GM12878 (cell line): ENCODE measurements around the gene PACS1. TPM values are rescaled to one million over a fixed set of nuclear protein-coding genes. Genes with fewer than 3 reads are reported as not detected.

ENCODE experiments used
- ATAC-seq: fragments of 200-7000 bp; cut with Tn5 transposase; 3 replicates; pipeline ENCODE4 v1.9.1; 2020; ENCODE audit warnings: mild to moderate bottlenecking, moderate library complexity
- BruUV-seq: library from RNA; stranded (reverse); fragments of 400-500 nt; replicated peaks from 2 replicates; lab custom pipeline; 2021; lab: Mats Ljungman, UMichigan
- CTCF ChIA-PET: fragments of 300-600 bp; sonication (Branson Sonifier 250); formaldehyde crosslinking; extraction: SDS; loops from one replicate; lab custom pipeline; 2021; ENCODE audit warnings: inconsistent platforms; lab: Yijun Ruan, JAX
- POLR2A ChIA-PET: fragments of 350-600 bp; formaldehyde crosslinking; extraction: SDS; loops from one replicate; lab custom pipeline; 2021; ENCODE audit warnings: inconsistent platforms; lab: Charles Lee
- RAD21 ChIA-PET: fragments of 300-600 bp; sonication (Branson Sonifier 250); formaldehyde crosslinking; loops from one replicate; lab custom pipeline; 2023; ENCODE audit warnings: antibody characterized with exemption; ENCODE audit not compliant: unreplicated experiment; lab: Charles Lee
- SMC1A ChIA-PET: fragments of 300-600 bp; sonication (Branson Sonifier 250); formaldehyde crosslinking; loops from one replicate; lab custom pipeline; 2023; ENCODE audit not compliant: unreplicated experiment, uncharacterized antibody; lab: Charles Lee
- DNase-seq: peaks from one replicate; pipeline ENCODE4 v3.0.0-alpha.2; 2011; ENCODE audit warnings: low read depth, low spot score
- FAIRE-seq: peaks from 3 replicates; lab custom pipeline; 2011; peaks lifted over from hg19 to GRCh38; lab: Jason Lieb, UNC
- H2AFZ ChIP-seq: 2 replicates; pipeline ENCODE4 v1.6.0; 2011; ENCODE audit warnings: low read depth, low read length, control low read depth; ENCODE audit not compliant: control insufficient read depth
- H3K27ac ChIP-seq: 2 replicates; pipeline ENCODE4 v1.5.1; 2011; ENCODE audit warnings: control low read depth; ENCODE audit not compliant: control insufficient read depth, insufficient read depth
- H3K27me3 ChIP-seq, 2 experiments: replicated peaks in 1 of 2; 2 replicates each; pipeline versions ENCODE4 v1.6.0 to v1.6.1; 2011; ENCODE audit warnings: low read length in 1 of 2; ENCODE audit not compliant: control insufficient read depth in 2 of 2, insufficient read depth in 2 of 2
- H3K36me3 ChIP-seq, 2 experiments: 2 replicates each; pipeline ENCODE4 v1.5.1; 2011; ENCODE audit warnings: low read length in 1 of 2; ENCODE audit not compliant: control insufficient read depth in 2 of 2, insufficient read depth in 2 of 2
- H3K4me1 ChIP-seq: 2 replicates; pipeline ENCODE4 v1.6.1; 2011; ENCODE audit warnings: mild to moderate bottlenecking, low read length, moderate library complexity, mixed read lengths; ENCODE audit not compliant: control insufficient read depth, insufficient read depth
- H3K4me2 ChIP-seq: 2 replicates; pipeline ENCODE4 v1.6.0; 2011; ENCODE audit warnings: control low read depth; ENCODE audit not compliant: control insufficient read depth, insufficient read depth
- H3K4me3 ChIP-seq: fragments of 200-600 bp; sonication (generic); 2 replicates; pipeline ENCODE4 v1.5.1; 2016
- H3K79me2 ChIP-seq: 2 replicates; pipeline ENCODE4 v1.6.0; 2011; ENCODE audit warnings: low read length; ENCODE audit not compliant: control insufficient read depth, insufficient read depth
- H3K9ac ChIP-seq: 2 replicates; pipeline ENCODE4 v1.8.0; 2011; ENCODE audit warnings: low read length, control low read depth, mixed read lengths; ENCODE audit not compliant: control insufficient read depth, insufficient read depth
- H3K9me3 ChIP-seq: replicated peaks from 3 replicates; pipeline ENCODE4 v1.5.1; 2011; ENCODE audit warnings: mild to moderate bottlenecking, low read length; ENCODE audit not compliant: control insufficient read depth, insufficient read depth
- H4K20me1 ChIP-seq: 2 replicates; pipeline ENCODE4 v1.6.0; 2011; ENCODE audit not compliant: control insufficient read depth, insufficient read depth
- EP300 ChIP-seq, 2 experiments: fragments of 150-350 bp in 1 of 2; IDR thresholded peaks; 2 replicates each; pipeline ENCODE4 v1.6.1; 2011 to 2012; ENCODE audit warnings: low read depth in 2 of 2, low read length in 2 of 2, borderline replicate concordance in 1 of 2, improper control_type of control experiment in 1 of 2, inconsistent platforms in 1 of 2; ENCODE audit not compliant: control insufficient read depth in 1 of 2
- KAT2A ChIP-seq: conservative IDR thresholded peaks from 2 replicates; pipeline ENCODE4 v1.6.1; 2011; ENCODE audit warnings: low read depth, low read length; ENCODE audit not compliant: control insufficient read depth
- NFYB ChIP-seq: IDR thresholded peaks from 2 replicates; pipeline ENCODE4 v1.6.1; 2011; ENCODE audit warnings: low read depth, mild to moderate bottlenecking, low read length, improper control_type of control experiment, moderate library complexity; ENCODE audit not compliant: insufficient read depth
- RAD21 ChIP-seq: IDR thresholded peaks from 2 replicates; pipeline ENCODE4 v1.6.1; 2011; ENCODE audit warnings: mild to moderate bottlenecking, low read depth, low read length, moderate library complexity; ENCODE audit not compliant: insufficient read depth
- RCOR1 ChIP-seq: conservative IDR thresholded peaks from 2 replicates; pipeline ENCODE4 v1.6.1; 2012; ENCODE audit warnings: low read depth, low read length, improper control_type of control experiment
- REST ChIP-seq: IDR thresholded peaks from 2 replicates; pipeline ENCODE4 v1.6.1; 2012; ENCODE audit warnings: mild to moderate bottlenecking, low read depth, low read length
- SMAD5 ChIP-seq: IDR thresholded peaks from 2 replicates; pipeline ENCODE4 v1.6.1; 2016; ENCODE audit warnings: antibody characterized with exemption, low read depth
- SMARCA5 ChIP-seq: fragments of 450-650 bp; IDR thresholded peaks from 2 replicates; pipeline ENCODE4 v1.6.1; 2017; ENCODE audit warnings: mild to moderate bottlenecking
- SMC3 ChIP-seq: IDR thresholded peaks from 2 replicates; pipeline ENCODE4 v1.6.1; 2011; ENCODE audit warnings: low read length, improper control_type of control experiment, borderline replicate concordance
- SP1 ChIP-seq: IDR thresholded peaks from one replicate; pipeline ENCODE4 v1.6.1; 2011; ENCODE audit warnings: low read depth, low read length
- SRF ChIP-seq, 2 experiments: IDR thresholded peaks; 2 replicates each; pipeline ENCODE4 v1.6.1; 2011; ENCODE audit warnings: low read depth in 2 of 2, low read length in 2 of 2, mild to moderate bottlenecking in 1 of 2, moderate library complexity in 1 of 2
- STAT1 ChIP-seq: fragments of 450-650 bp; conservative IDR thresholded peaks from 2 replicates; pipeline ENCODE4 v1.6.1; 2014; ENCODE audit warnings: antibody characterized with exemption, mild to moderate bottlenecking
- TBL1XR1 ChIP-seq: IDR thresholded peaks from 2 replicates; pipeline ENCODE4 v1.6.1; 2012; ENCODE audit warnings: low read depth, low read length, improper control_type of control experiment
- ZNF384 ChIP-seq: IDR thresholded peaks from 2 replicates; pipeline ENCODE4 v1.6.1; 2012; ENCODE audit warnings: low read depth, mild to moderate bottlenecking, low read length, improper control_type of control experiment, borderline replicate concordance
- WGBS: methylation state at CpG from one replicate; pipeline ENCODE4 v1.1.6; 2016; ENCODE audit warnings: low lambda C conversion rate; ENCODE audit not compliant: insufficient replicate concordance, insufficient coverage; ENCODE audit errors: missing lambda C conversion rate; 5-methylcytosine and 5-hydroxymethylcytosine counted together
- in situ Hi-C: fragments of 300-500 bp; cut with MboI; formaldehyde crosslinking; loops from 9 replicates; pipeline ENCODE4 v1.14.3; 2018; ENCODE audit warnings: mixed read lengths
- intact Hi-C: fragments of 100-400 bp; cut with micrococcal nuclease; formaldehyde crosslinking; loops from one replicate; pipeline ENCODE4 v1.14.2; 2022; ENCODE audit not compliant: unreplicated experiment
- polyA plus RNA-seq, 11 experiments: library from polyadenylated mRNA; depleted of rRNA in 4 of 11; unstranded in 6 of 11; stranded (reverse) in 5 of 11; fragments of >200 nt; fragmentation: Nextera tagmentation in 4 of 11; fragmentation: Illumina TruSeq in 1 of 11; extraction: Ambion mirVana in 4 of 11; extraction: Trizol in 1 of 11; gene quantifications; 1 replicate in 1 of 11; 2 replicates in 10 of 11; pipeline versions ENCODE4 v1.2.1 to v1.2.3, GENCODE V29; 2011 to 2016; ENCODE audit warnings: inconsistent platforms in 2 of 11, missing spikeins in 2 of 11, low read depth in 1 of 11
- total RNA-seq, 4 experiments: library from RNA; depleted of rRNA in 3 of 4; stranded (reverse); fragments of >200 nt in 3 of 4; fragmentation: Illumina TruSeq in 1 of 4; extraction: Trizol in 1 of 4; gene quantifications; 2 replicates each; pipeline versions ENCODE4 v1.2.1 to v1.2.3, GENCODE V29; 2013 to 2021
- TF ChIP-seq, protein P1 (sequence below): fragments of 450-650 bp; IDR thresholded peaks from 2 replicates; pipeline ENCODE4 v1.6.1; 2017; ENCODE audit warnings: mild to moderate bottlenecking, low read depth, inconsistent platforms; ENCODE audit not compliant: poor library complexity, severe bottlenecking
- TF ChIP-seq, protein P2 (sequence below): IDR thresholded peaks from 2 replicates; pipeline ENCODE4 v1.6.1; 2012; ENCODE audit warnings: low read depth, low read length, improper control_type of control experiment

PACS1 gene
- total and polyA plus RNA-seq, 10 of the 15 experiments (the other 5 are each of a cell fraction or from before 2014, with no cell fraction given), result 1.1 to 74.3 (median 17.9) TPM

- Histone ChIP-seq H3K4me3 (no peak overlapping the region), H3K9ac (no peak overlapping the region), H3K9me3 (no peaks in the 10 kb centered on the region; the same call in 2 of the 3 replicates), H3K36me3 (no peaks in the 10 kb centered on the region), H4K20me1 (no peaks in the 10 kb centered on the region), H3K27ac (no peak overlapping the region), H2AFZ (no peak overlapping the region), H3K4me1 (no peaks in the 10 kb centered on the region), H3K79me2 (no peaks in the 10 kb centered on the region), H3K27me3 (no peaks in the 10 kb centered on the region), H3K4me2 (no peak overlapping the region)
- ATAC-seq (no peak), FAIRE-seq (no peak), DNase-seq (no peak)
- ChIA-PET SMC1A (no interaction called here), CTCF (interaction anchor here (1.2 to 3.1 kb wide), 3 partner anchors 8 to 30 kb away, joined by 3 to 25 read pairs (median 8); no protein-coding TSS in a partner anchor), RAD21 (no interaction called here), POLR2A (no interaction called here)
- intact Hi-C loops (no loop called here), in situ Hi-C loops (no loop called here)
- no TSS peak for BruUV-seq
- TF ChIP-seq NFYB, result no peak
- TF ChIP-seq KAT2A, result no peak
- TF ChIP-seq RCOR1, result no peak
- TF ChIP-seq, protein P1, sequence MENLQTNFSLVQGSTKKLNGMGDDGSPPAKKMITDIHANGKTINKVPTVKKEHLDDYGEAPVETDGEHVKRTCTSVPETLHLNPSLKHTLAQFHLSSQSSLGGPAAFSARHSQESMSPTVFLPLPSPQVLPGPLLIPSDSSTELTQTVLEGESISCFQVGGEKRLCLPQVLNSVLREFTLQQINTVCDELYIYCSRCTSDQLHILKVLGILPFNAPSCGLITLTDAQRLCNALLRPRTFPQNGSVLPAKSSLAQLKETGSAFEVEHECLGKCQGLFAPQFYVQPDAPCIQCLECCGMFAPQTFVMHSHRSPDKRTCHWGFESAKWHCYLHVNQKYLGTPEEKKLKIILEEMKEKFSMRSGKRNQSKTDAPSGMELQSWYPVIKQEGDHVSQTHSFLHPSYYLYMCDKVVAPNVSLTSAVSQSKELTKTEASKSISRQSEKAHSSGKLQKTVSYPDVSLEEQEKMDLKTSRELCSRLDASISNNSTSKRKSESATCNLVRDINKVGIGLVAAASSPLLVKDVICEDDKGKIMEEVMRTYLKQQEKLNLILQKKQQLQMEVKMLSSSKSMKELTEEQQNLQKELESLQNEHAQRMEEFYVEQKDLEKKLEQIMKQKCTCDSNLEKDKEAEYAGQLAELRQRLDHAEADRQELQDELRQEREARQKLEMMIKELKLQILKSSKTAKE, result no peak
- TF ChIP-seq, protein P2, sequence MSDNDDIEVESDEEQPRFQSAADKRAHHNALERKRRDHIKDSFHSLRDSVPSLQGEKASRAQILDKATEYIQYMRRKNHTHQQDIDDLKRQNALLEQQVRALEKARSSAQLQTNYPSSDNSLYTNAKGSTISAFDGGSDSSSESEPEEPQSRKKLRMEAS, result no peak
- no peak for TF ChIP-seq STAT1
- TF ChIP-seq REST, result no peak
- no peak for TF ChIP-seq SMARCA5
- TF ChIP-seq ZNF384, result no peak
- TF ChIP-seq SMAD5, result no peak
- no peak for TF ChIP-seq EP300 (IDR thresholded peaks at IDR 0.05; ENCODE audit: borderline replicate concordance in 1 of 2, control insufficient read depth in 1 of 2, low read depth in 2 of 2, low read length in 2 of 2)
- no peak for TF ChIP-seq SMC3
- no peak for TF ChIP-seq TBL1XR1
- no peak for TF ChIP-seq RAD21
- TF ChIP-seq SRF (IDR thresholded peaks at IDR 0.05; ENCODE audit: low read depth in 2 of 2, low read length in 2 of 2), result no peak
- no peak for TF ChIP-seq SP1
- WGBS, result 74% methylated on average over 3 of the region's 3 CpGs
Observed at GRCh38 chr11:66037327-66037726, 32.7 kb upstream of the PACS1 start.
